Hepatocyte (in vitro differentiated cells): ENCODE measurements around the gene CHRNE. TPM values are rescaled to one million over a fixed set of nuclear protein-coding genes. Genes with fewer than 3 reads are reported as not detected.
"Not testable (repeated sequence)": the region's sequence is repeated elsewhere in the genome, so short reads cannot be mapped to it uniquely, and the experiment has no call there.

Source experiments
- DNase-seq: peaks from one replicate; pipeline ENCODE4 v3.0.0-alpha.2; 2016; ENCODE audit warnings: low spot score
- H2AFZ ChIP-seq: fragments of 200-600 bp; sonication (generic); 2 replicates; pipeline ENCODE4 v1.6.0; 2016; ENCODE audit warnings: antibody characterized with exemption, mild to moderate bottlenecking
- H3K27ac ChIP-seq: fragments of 200-600 bp; sonication (generic); 2 replicates; pipeline ENCODE4 v1.5.1; 2016; ENCODE audit warnings: mild to moderate bottlenecking
- H3K27me3 ChIP-seq: fragments of 200-600 bp; sonication (generic); 2 replicates; pipeline ENCODE4 v1.6.1; 2016
- H3K36me3 ChIP-seq: fragments of 200-600 bp; sonication (generic); replicated peaks from 2 replicates; pipeline ENCODE4 v1.5.1; 2016; ENCODE audit warnings: low read depth; ENCODE audit not compliant: insufficient read depth
- H3K4me1 ChIP-seq: fragments of 200-600 bp; sonication (generic); 2 replicates; pipeline ENCODE4 v1.5.1; 2016; ENCODE audit warnings: mild to moderate bottlenecking, moderate library complexity; ENCODE audit not compliant: insufficient read depth
- H3K4me2 ChIP-seq: fragments of 200-600 bp; sonication (generic); 2 replicates; pipeline ENCODE4 v1.6.0; 2016
- H3K4me3 ChIP-seq: fragments of 200-600 bp; sonication (generic); 2 replicates; pipeline ENCODE4 v1.5.1; 2016; ENCODE audit warnings: mild to moderate bottlenecking
- H3K79me2 ChIP-seq: fragments of 200-600 bp; sonication (generic); 2 replicates; pipeline ENCODE4 v1.6.0; 2017; ENCODE audit warnings: mild to moderate bottlenecking
- H3K9me2 ChIP-seq: fragments of 200-600 bp; sonication (generic); replicated peaks from 2 replicates; pipeline ENCODE4 v1.6.0; 2017; ENCODE audit warnings: mild to moderate bottlenecking; ENCODE audit not compliant: insufficient read depth
- H3K9me3 ChIP-seq: fragments of 200-600 bp; sonication (generic); 2 replicates; pipeline ENCODE4 v1.5.1; 2016; ENCODE audit warnings: low read depth, mild to moderate bottlenecking
- H4K20me1 ChIP-seq: fragments of 200-600 bp; sonication (generic); 2 replicates; pipeline ENCODE4 v1.6.0; 2016; ENCODE audit warnings: mild to moderate bottlenecking; ENCODE audit not compliant: insufficient read depth, poor library complexity, severe bottlenecking
- EZH2 ChIP-seq: fragments of 200-600 bp; sonication (generic); IDR thresholded peaks from 2 replicates; pipeline ENCODE4 v1.6.1; 2016; ENCODE audit warnings: antibody characterized with exemption, mild to moderate bottlenecking, borderline replicate concordance
- EZH2phosphoT487 ChIP-seq: fragments of 200-600 bp; sonication (generic); IDR thresholded peaks from one replicate; pipeline ENCODE4 v1.6.1; 2018; ENCODE audit warnings: antibody characterized with exemption, mild to moderate bottlenecking, low read depth, moderate library complexity; ENCODE audit not compliant: unreplicated experiment, severe bottlenecking
- WGBS: methylation state at CpG from one replicate; pipeline ENCODE4 v1.1.6; 2016; ENCODE audit warnings: low lambda C conversion rate; ENCODE audit errors: missing lambda C conversion rate; 5-methylcytosine and 5-hydroxymethylcytosine counted together
- polyA plus RNA-seq: library from polyadenylated mRNA; unstranded; fragments of >200 nt; fragmentation: Nextera tagmentation; extraction: Ambion mirVana; gene quantifications from 2 replicates; pipeline ENCODE4 v1.2.1, GENCODE V29; 2016
- total RNA-seq: library from RNA; depleted of rRNA; stranded (reverse); fragments of >200 nt; gene quantifications from 2 replicates; pipeline ENCODE4 v1.2.3, GENCODE V29; 2014
- TF ChIP-seq, protein P1 (sequence below): fragments of 200-600 bp; sonication (generic); IDR thresholded peaks from 2 replicates; pipeline ENCODE4 v1.5.1; 2016; ENCODE audit warnings: antibody characterized with exemption, mild to moderate bottlenecking; ENCODE audit not compliant: poor library complexity

CHRNE gene
- total and polyA plus RNA-seq, 2 experiments from 2014 or later, result 0.60 to 1.2 TPM

DNA sequence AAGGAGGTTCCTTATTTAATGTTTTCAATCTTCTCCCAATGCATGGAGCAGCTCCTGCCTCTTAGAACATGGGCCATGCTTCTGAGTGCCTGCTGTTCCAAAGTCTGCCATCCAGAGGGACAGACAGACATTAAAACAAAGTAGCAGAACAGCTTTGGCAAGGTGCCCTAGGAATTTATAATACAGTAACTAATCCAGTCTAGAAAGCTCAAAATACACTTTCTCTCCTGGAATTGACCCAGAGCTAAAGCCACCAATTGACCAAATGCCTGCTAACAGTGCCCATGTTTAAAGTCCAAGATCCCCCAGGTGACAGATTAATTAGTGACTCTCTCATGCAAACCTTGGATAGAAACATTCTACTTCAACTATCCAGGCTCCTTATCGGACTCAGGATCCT lies 11.1 kb upstream of the CHRNE start:
- H3K9me3 ChIP-seq, result no peaks in the 10 kb centered on the region
- no peaks in the 10 kb centered on the region for H3K27me3 ChIP-seq
- no peaks in the 10 kb centered on the region for H3K79me2 ChIP-seq
- no peak overlapping the region for H3K27ac ChIP-seq
- DNase-seq, result no peak
- no peaks in the 10 kb centered on the region for H4K20me1 ChIP-seq
- no peak overlapping the region for H3K4me3 ChIP-seq
- H3K9me2 ChIP-seq, result no peaks in the 10 kb centered on the region
- H3K4me1 ChIP-seq, result peaks cover 6% of the 10 kb centered on the region
- 67% methylated on average over 1 of the region's 1 CpG for WGBS
- no peaks in the 10 kb centered on the region for H3K36me3 ChIP-seq
- TF ChIP-seq, protein P1, sequence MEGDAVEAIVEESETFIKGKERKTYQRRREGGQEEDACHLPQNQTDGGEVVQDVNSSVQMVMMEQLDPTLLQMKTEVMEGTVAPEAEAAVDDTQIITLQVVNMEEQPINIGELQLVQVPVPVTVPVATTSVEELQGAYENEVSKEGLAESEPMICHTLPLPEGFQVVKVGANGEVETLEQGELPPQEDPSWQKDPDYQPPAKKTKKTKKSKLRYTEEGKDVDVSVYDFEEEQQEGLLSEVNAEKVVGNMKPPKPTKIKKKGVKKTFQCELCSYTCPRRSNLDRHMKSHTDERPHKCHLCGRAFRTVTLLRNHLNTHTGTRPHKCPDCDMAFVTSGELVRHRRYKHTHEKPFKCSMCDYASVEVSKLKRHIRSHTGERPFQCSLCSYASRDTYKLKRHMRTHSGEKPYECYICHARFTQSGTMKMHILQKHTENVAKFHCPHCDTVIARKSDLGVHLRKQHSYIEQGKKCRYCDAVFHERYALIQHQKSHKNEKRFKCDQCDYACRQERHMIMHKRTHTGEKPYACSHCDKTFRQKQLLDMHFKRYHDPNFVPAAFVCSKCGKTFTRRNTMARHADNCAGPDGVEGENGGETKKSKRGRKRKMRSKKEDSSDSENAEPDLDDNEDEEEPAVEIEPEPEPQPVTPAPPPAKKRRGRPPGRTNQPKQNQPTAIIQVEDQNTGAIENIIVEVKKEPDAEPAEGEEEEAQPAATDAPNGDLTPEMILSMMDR, result no peak
- TF ChIP-seq EZH2 (no peak), EZH2phosphoT487 (no peak)
- H2AFZ ChIP-seq, result no peak overlapping the region
- no peak overlapping the region for H3K4me2 ChIP-seq

- Histone ChIP-seq H3K9me2 (no peaks in the 10 kb centered on the region), H3K9me3 (no peaks in the 10 kb centered on the region), H3K27me3 (no peaks in the 10 kb centered on the region), H3K27ac (peak overlapping the region; percentile 94), H3K4me1 (peaks cover 6% of the 10 kb centered on the region), H3K36me3 (no peaks in the 10 kb centered on the region), H4K20me1 (no peaks in the 10 kb centered on the region), H3K4me2 (peak overlapping the region; percentile 41), H3K79me2 (no peaks in the 10 kb centered on the region), H2AFZ (peak overlapping the region; percentile 4), H3K4me3 (no peak overlapping the region)
- TF ChIP-seq EZH2, result no peak
- TF ChIP-seq, protein P1, result peak; percentile 88
- WGBS, result 18% methylated on average over 18 of the region's 20 CpGs
- DNase-seq, result peak; percentile 94
Observed at GRCh38 chr17:4908711-4909496, 6.0 kb upstream of the CHRNE start.

DNA sequence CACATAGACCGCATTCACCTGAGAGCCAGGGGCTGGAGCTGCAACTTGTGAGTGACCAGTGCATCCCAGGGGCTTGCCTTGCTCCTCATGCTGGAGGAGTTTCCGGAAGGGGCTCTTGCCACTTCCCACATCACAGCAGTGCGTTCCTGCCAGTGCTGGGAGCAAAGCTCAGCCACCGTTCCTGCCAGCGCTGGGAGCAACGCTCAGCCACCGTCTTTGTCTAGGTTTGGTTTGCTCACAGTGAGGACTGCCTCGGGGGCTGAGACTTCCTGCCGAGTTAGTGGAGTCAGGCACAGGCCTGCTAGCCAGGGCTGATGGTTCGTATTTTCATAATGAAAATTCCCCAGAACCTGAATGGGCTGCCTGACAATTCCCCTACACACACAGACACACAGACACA lies 5.4 kb upstream of the CHRNE start:
- Histone ChIP-seq H3K36me3 (no peaks in the 10 kb centered on the region), H3K79me2 (no peaks in the 10 kb centered on the region), H3K27me3 (no peaks in the 10 kb centered on the region), H3K9me3 (no peaks in the 10 kb centered on the region), H3K27ac (peak overlapping the region; percentile 94), H3K4me1 (peaks cover 7% of the 10 kb centered on the region), H2AFZ (no peak overlapping the region), H3K4me2 (no peak overlapping the region), H4K20me1 (no peaks in the 10 kb centered on the region), H3K4me3 (no peak overlapping the region), H3K9me2 (no peaks in the 10 kb centered on the region)
- DNase-seq, result no peak
- TF ChIP-seq, protein P1, result no peak
- TF ChIP-seq EZH2phosphoT487, result no peak
- TF ChIP-seq EZH2, result no peak
- WGBS, result 38% methylated on average over 10 of the region's 10 CpGs

GRCh38 chr17:4906642-4907041 lies 3.7 kb upstream of the CHRNE start:
- not testable (repeated sequence) for H2AFZ ChIP-seq, DNase-seq, H3K4me2 ChIP-seq, H3K4me1 ChIP-seq, H3K36me3 ChIP-seq, H3K79me2 ChIP-seq, H3K9me3 ChIP-seq, H3K27ac ChIP-seq, H3K27me3 ChIP-seq, H3K9me2 ChIP-seq, H4K20me1 ChIP-seq, H3K4me3 ChIP-seq
